Endothelial cell of umbilical vein (primary cell): ENCODE results near the gene THEM4.

Experiments used
- EZH2 ChIP-seq: IDR thresholded peaks from 2 replicates; pipeline ENCODE4 v1.6.1; 2012; ENCODE audit warnings: borderline replicate concordance, low read depth, mild to moderate bottlenecking, moderate library complexity, low read length, inconsistent platforms; ENCODE audit not compliant: severe bottlenecking
- JUN ChIP-seq: IDR thresholded peaks from 2 replicates; pipeline ENCODE4 v1.6.1; 2011; ENCODE audit warnings: borderline replicate concordance, low read depth; ENCODE audit not compliant: insufficient read length, insufficient read depth
- POLR2A ChIP-seq: IDR thresholded peaks from 2 replicates; pipeline ENCODE4 v1.6.1; 2012; ENCODE audit warnings: low read depth, mild to moderate bottlenecking, control low read depth, low read length
- POLR2AphosphoS5 ChIP-seq: IDR thresholded peaks from 2 replicates; pipeline ENCODE4 v1.6.1; 2012; ENCODE audit warnings: low read depth, mild to moderate bottlenecking, control low read depth, low read length, moderate library complexity; ENCODE audit not compliant: insufficient read depth
- TF ChIP-seq, protein P1 (sequence below), 2 donors: IDR thresholded peaks; 1 replicate in 1 of 2; 2 replicates in 1 of 2; pipeline ENCODE4 v1.5.1; 2011; ENCODE audit warnings: low read length in 2 of 2, mild to moderate bottlenecking in 2 of 2, moderate library complexity in 2 of 2, control low read depth in 1 of 2, inconsistent platforms in 1 of 2, low read depth in 1 of 2; ENCODE audit not compliant: insufficient read depth in 1 of 2; ENCODE audit errors: extremely low read depth in 1 of 2

DNA sequence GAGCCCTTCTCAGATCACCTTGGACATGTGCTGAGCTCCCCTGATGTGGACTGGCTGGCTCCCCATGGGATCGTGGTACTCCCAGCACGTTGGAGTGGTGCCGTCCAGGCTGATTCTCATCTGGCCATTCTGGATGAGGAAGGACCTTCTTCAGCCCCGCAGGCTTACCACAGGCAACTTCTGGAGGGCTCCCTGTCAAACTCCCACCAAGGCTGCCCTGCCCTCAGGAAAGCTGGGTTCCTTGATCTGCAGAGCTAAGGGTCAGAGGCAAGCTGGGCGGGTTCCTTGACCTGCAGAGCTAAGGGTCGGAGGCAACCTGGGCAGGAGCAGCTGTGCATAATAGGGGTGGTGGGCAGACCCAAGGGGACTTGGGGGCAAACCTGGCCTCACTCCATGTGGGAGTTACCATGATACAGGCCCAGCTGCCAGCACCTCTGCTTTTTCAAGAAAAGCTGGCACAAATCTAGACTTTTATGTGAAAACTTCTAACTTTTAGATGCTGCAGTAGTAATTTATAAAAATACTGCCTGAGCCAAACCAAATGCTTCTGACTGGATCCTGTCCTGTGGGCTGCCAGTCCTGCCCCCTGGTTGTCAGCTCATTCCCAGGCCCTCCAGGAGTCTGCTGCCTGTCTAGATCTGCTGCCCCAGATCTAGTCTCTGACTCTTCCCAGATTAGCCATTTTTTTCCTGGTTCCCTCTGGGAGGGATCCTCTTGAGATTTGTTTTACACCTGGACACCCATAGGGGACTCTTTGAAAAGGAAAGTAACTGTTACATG, 50.2 kb downstream of the THEM4 start:
- no peak for TF ChIP-seq JUN
- TF ChIP-seq POLR2A = no peak
- TF ChIP-seq, protein P1, sequence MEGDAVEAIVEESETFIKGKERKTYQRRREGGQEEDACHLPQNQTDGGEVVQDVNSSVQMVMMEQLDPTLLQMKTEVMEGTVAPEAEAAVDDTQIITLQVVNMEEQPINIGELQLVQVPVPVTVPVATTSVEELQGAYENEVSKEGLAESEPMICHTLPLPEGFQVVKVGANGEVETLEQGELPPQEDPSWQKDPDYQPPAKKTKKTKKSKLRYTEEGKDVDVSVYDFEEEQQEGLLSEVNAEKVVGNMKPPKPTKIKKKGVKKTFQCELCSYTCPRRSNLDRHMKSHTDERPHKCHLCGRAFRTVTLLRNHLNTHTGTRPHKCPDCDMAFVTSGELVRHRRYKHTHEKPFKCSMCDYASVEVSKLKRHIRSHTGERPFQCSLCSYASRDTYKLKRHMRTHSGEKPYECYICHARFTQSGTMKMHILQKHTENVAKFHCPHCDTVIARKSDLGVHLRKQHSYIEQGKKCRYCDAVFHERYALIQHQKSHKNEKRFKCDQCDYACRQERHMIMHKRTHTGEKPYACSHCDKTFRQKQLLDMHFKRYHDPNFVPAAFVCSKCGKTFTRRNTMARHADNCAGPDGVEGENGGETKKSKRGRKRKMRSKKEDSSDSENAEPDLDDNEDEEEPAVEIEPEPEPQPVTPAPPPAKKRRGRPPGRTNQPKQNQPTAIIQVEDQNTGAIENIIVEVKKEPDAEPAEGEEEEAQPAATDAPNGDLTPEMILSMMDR (IDR thresholded peaks at IDR 0.05; ENCODE audit: extremely low read depth in 1 of 2, insufficient read depth in 1 of 2, low read depth in 1 of 2, low read length in 2 of 2) = no peak
- no peak for TF ChIP-seq EZH2
- TF ChIP-seq POLR2AphosphoS5 = no peak
